Heart left ventricle (tissue), 16 donors: ENCODE results near the gene PGD. TPM values are rescaled to one million over a fixed set of nuclear protein-coding genes. Genes with fewer than 3 reads are reported as not detected.

Experiments
- ATAC-seq, 4 donors: fragments of 200-7000 bp; cut with Tn5 transposase; one replicate each; pipeline ENCODE4 v1.9.1; 2020 to 2022; ENCODE audit warnings: moderate library complexity in 4 of 4, mild to moderate bottlenecking in 3 of 4, moderate number of reproducible peaks in 1 of 4
- DNase-seq, 5 donors: peaks; one replicate each; pipeline ENCODE4 v3.0.0-alpha.2; 2020
- H3K27ac ChIP-seq, 12 donors: fragments of 200-600 bp; sonication (generic) in 4 of 12; one replicate each; pipeline versions ENCODE4 v1.5.0 to v1.8.0; 2016 to 2022; ENCODE audit warnings: mild to moderate bottlenecking in 2 of 12
- H3K27me3 ChIP-seq, 9 donors: fragments of 200-600 bp; sonication (generic) in 2 of 9; one replicate each; pipeline versions ENCODE4 v1.5.1 to v1.8.0; 2016 to 2022; ENCODE audit warnings: mild to moderate bottlenecking in 3 of 9
- H3K36me3 ChIP-seq, 9 donors: fragments of 200-600 bp; sonication (generic) in 2 of 9; one replicate each; pipeline versions ENCODE4 v1.5.0 to v1.8.0; 2018 to 2022; ENCODE audit warnings: mild to moderate bottlenecking in 2 of 9
- H3K4me1 ChIP-seq, 12 donors: fragments of 200-600 bp; sonication (generic) in 4 of 12; one replicate each; pipeline versions ENCODE4 v1.5.0 to v1.8.0; 2016 to 2022; ENCODE audit warnings: mild to moderate bottlenecking in 3 of 12
- H3K4me3 ChIP-seq, 12 donors: fragments of 200-600 bp; sonication (generic) in 4 of 12; one replicate each; pipeline versions ENCODE4 v1.5.0 to v1.8.0; 2017 to 2022; ENCODE audit warnings: mild to moderate bottlenecking in 9 of 12, moderate library complexity in 4 of 12
- H3K9me3 ChIP-seq, 12 donors: fragments of 200-600 bp; sonication (generic) in 4 of 12; one replicate each; pipeline versions ENCODE4 v1.5.0 to v1.8.0; 2016 to 2022; ENCODE audit warnings: mild to moderate bottlenecking in 1 of 12
- POLR2A ChIP-seq, 2 donors: fragments of 450-650 bp; IDR thresholded peaks; one replicate each; pipeline ENCODE4 v1.6.1; 2017; ENCODE audit warnings: antibody characterized with exemption in 2 of 2, mild to moderate bottlenecking in 2 of 2, moderate library complexity in 2 of 2
- WGBS, 4 donors: extraction: QIAGEN DNeasy Blood & Tissue Kit in 2 of 4; methylation state at CpG; one replicate each; pipeline versions ENCODE4 v1.1.5 to v1.1.7; 2013 to 2018; 5-methylcytosine and 5-hydroxymethylcytosine counted together
- intact Hi-C, 10 donors: fragments of 100-400 bp; cut with DNase I; formaldehyde crosslinking; loops; one replicate each; pipeline versions ENCODE4 v1.11.1 to v1.14.2; 2022
- polyA plus RNA-seq, 2 donors: library from polyadenylated mRNA; stranded (reverse); fragments of 200-250 nt; gene quantifications; one replicate each; pipeline ENCODE4 v1.2.3, GENCODE V29; 2013
- total RNA-seq, 9 donors: library from RNA; depleted of rRNA in 2 of 9; stranded (reverse); fragments of >200 nt in 2 of 9; fragmentation: NEBNext Ultra II Directional in 3 of 9; extraction: Animal tissue kit (Norgen Biotek cat#: 25700) in 3 of 9; gene quantifications; one replicate each; pipeline versions ENCODE4 v1.1.0 to v1.2.4, GENCODE V29; 2016 to 2023
- TF ChIP-seq, protein P1 (sequence below), 12 donors: fragments of 200-600 bp; sonication (generic) in 4 of 12; IDR thresholded peaks; one replicate each; pipeline versions ENCODE4 v1.5.0 to v1.8.0; 2018 to 2022; ENCODE audit warnings: antibody characterized with exemption in 12 of 12, mild to moderate bottlenecking in 5 of 12
- donor health status: ischemic (EF 13 %, LVEDD 7.1; RV severe dilation, severe dysfunction).
- donor health status: healthy with polysubstance abuse.
- donor health status: DM: no; HTN: yes; CAD: no.
- donor health status: DM: no; HTN: no; CAD: no.
- donor health status: ischemic (EF 25% LVEDD 6.9; RV normal size, moderate dysfunction).
- donor health status: ischemic (EF 25% LVEDD 5.7; RV mildly dilated, moderate dysfunction).
- donor health status: healthy.
- donor health status: DM: yes; HTN: yes; CAD: no.
- donor health status: ischemic (EF 35%, LVEDD 5.7; RV mildly dilated, moderate dysfunction).
- donor health status: nonischemic (EF 11% LVEDD 7.7; RV severe dilation, severe dysfunction).
- donor health status: DM: yes; HTN: yes; CAD: no.
- donor health status: PGD.
- donor health status: ischemic (EF 29% LVEDD 5.4; RV normal size, mild dysfunction).
- donor health status: nonischemic (EF 23%, LVEDD 6.1; RV moderate dilation, normal function).

Gene PGD
- total and polyA plus RNA-seq, 11 donors = 13.3 to 95.2 (median 30.9) TPM

DNA sequence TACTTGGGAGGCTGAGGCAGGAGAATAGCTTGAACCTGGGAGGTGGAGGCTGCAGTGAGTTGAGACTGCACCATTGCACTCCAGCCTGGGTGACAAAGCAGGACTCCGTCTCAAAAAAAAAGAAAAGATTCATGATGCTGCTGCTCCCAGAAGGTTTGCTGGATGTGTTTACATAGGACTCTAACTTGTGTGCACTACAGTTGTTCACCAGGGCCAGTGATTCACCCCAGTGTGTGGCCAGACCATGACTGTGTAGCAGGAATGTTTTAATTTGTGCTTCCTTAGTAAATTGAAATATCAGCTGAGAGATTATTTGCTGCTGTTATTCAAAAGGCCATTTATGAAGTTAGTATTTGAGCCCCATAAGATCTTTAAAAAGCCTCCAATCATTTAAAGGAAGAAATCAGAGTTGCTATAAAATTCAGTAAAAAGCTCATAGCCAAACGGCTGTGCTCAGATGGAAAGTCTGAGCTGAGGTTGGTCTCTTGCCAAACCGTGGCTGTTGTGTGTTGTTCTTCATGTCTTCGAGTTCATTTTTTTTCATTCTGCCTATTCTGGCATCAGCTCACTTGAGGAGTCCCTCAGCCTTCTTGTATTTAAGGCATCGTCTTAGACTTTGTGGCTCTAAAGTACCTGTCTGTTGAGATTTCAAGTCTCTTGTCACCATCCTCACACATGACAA, 18.1 kb upstream of the PGD start:
- no peak for TF ChIP-seq POLR2A (IDR thresholded peaks at IDR 0.05)
- TF ChIP-seq, protein P1, sequence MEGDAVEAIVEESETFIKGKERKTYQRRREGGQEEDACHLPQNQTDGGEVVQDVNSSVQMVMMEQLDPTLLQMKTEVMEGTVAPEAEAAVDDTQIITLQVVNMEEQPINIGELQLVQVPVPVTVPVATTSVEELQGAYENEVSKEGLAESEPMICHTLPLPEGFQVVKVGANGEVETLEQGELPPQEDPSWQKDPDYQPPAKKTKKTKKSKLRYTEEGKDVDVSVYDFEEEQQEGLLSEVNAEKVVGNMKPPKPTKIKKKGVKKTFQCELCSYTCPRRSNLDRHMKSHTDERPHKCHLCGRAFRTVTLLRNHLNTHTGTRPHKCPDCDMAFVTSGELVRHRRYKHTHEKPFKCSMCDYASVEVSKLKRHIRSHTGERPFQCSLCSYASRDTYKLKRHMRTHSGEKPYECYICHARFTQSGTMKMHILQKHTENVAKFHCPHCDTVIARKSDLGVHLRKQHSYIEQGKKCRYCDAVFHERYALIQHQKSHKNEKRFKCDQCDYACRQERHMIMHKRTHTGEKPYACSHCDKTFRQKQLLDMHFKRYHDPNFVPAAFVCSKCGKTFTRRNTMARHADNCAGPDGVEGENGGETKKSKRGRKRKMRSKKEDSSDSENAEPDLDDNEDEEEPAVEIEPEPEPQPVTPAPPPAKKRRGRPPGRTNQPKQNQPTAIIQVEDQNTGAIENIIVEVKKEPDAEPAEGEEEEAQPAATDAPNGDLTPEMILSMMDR (IDR thresholded peaks at IDR 0.05) = no peak
- ATAC-seq = peak in 1 of 4 donors; percentile 53
- peak overlapping the region in 1 of 12 donors; percentile 27 for H3K27ac ChIP-seq

DNA sequence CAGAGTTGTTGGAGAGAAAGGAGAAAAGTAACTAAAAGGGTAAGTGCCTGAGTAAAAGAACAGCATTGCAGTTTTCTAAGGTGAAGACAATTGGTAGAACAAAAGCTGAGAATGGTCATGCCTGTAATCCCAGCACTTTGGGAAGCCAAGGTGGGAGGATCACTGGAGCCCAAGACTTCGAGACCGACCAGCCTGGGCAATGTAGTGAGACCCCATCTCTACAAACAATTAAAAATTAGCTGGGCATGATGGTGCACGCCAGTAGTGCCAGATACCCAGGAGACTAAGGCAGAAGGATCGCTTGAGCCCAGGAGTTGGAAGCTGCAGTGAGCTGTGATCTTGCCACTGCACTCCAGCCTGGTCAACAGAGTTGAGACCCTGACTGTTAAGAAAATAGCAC, 15.2 kb upstream of the PGD start:
- WGBS, 4 donors = 78 to 98% (median 92%) methylated on average over 4 of the region's 4 CpGs

More for the DNA sequence above, 18.1 kb upstream of the PGD start:
- intact Hi-C loops = loop anchor here in 2 of 10 donors (2.0 to 5.0 kb wide), 2 partner anchors 37 to 48 kb away; no protein-coding TSS in a partner anchor
- no peaks in the 10 kb centered on the region for H3K9me3 ChIP-seq
- no peaks in the 10 kb centered on the region for H3K27me3 ChIP-seq
- no peak for DNase-seq
- H3K36me3 ChIP-seq = peaks cover 0 to 40% (median 17%) of the 10 kb centered on the region in 9 donors
- H3K4me1 ChIP-seq = peaks cover 0 to 16% (median 5%) of the 10 kb centered on the region in 12 donors
- no peak overlapping the region for H3K4me3 ChIP-seq
- 70 to 81% (median 76%) methylated on average over 5 of the region's 5 CpGs for WGBS, 4 donors

DNA sequence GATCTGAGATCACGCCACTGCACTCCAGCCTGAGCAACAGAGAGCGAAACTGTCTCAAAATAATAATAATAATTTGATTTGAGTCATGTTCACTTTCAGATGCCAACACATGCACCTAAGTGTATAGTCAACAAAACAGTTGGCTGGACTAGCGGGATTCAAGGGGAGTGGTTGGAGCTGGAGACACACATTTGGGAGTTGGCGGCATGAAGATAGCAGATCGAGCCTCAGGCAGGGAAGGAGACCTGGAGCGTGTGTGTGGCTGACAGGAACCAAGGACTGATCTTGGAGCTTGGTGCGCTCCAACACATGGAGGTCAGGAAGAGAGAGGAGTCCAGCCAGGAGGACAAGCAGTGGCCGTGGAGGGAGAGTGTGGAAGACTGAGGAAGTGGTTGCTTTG, 14.6 kb upstream of the PGD start:
- ATAC-seq (no peak), DNase-seq (no peak)
- Histone ChIP-seq H3K4me1 (peaks cover 0 to 33% (median 12%) of the 10 kb centered on the region in 12 donors), H3K36me3 (peaks cover 0 to 16% (median under 1%) of the 10 kb centered on the region in 9 donors), H3K9me3 (no peaks in the 10 kb centered on the region), H3K4me3 (no peak overlapping the region), H3K27me3 (no peaks in the 10 kb centered on the region), H3K27ac (no peak overlapping the region)
- TF ChIP-seq, protein P1 (IDR thresholded peaks at IDR 0.05) = no peak
- TF ChIP-seq POLR2A (IDR thresholded peaks at IDR 0.05) = no peak
- 94 to 96% (median 95%) methylated on average over 8 of the region's 8 CpGs for WGBS, 4 donors
- intact Hi-C loops = loop anchor here in 1 of 10 donors (5.0 kb wide), 1 partner anchor 33 kb away; no protein-coding TSS in a partner anchor

More for the DNA sequence above, 15.2 kb upstream of the PGD start:
- Histone ChIP-seq H3K4me1 (peaks cover 0 to 31% (median 12%) of the 10 kb centered on the region in 12 donors), H3K9me3 (no peaks in the 10 kb centered on the region), H3K27me3 (no peaks in the 10 kb centered on the region), H3K27ac (no peak overlapping the region), H3K4me3 (no peak overlapping the region), H3K36me3 (peaks cover 0 to 22% (median 5%) of the 10 kb centered on the region in 9 donors)
- intact Hi-C loops = loop anchor here in 1 of 10 donors (5.0 kb wide), 1 partner anchor 34 kb away; no protein-coding TSS in a partner anchor
- TF ChIP-seq, protein P1 (IDR thresholded peaks at IDR 0.05) = no peak
- TF ChIP-seq POLR2A (IDR thresholded peaks at IDR 0.05) = no peak
- DNase-seq (no peak), ATAC-seq (no peak)
